RCC 7860 (cell line): ENCODE data around the gene C4orf54.

Experiments
- DNase-seq: peaks from one replicate; pipeline ENCODE4 v3.0.0-alpha.2; 2015; ENCODE audit warnings: low spot score
- FAIRE-seq: peaks from 2 replicates; lab custom pipeline; 2012; peaks lifted over from hg19 to GRCh38; lab: Jason Lieb, UNC

The C4orf54 gene

GRCh38 chr4:99625369-99625768 lies 32.3 kb downstream of the C4orf54 start:
- FAIRE-seq = no peak
- no peak for DNase-seq

- FAIRE-seq (no peak), DNase-seq (no peak)
Measured at GRCh38 chr4:99624141-99624719, 33.4 kb downstream of the C4orf54 start.

- no peak for FAIRE-seq
- DNase-seq = no peak
Measured at GRCh38 chr4:99622341-99622740, 35.3 kb downstream of the C4orf54 start.

- DNase-seq (no peak), FAIRE-seq (no peak)
Measured at GRCh38 chr4:99617374-99617773, 40.3 kb downstream of the C4orf54 start.

- FAIRE-seq (no peak), DNase-seq (no peak)
Measured at GRCh38 chr4:99615170-99615820, 42.3 kb downstream of the C4orf54 start.

- DNase-seq (no peak), FAIRE-seq (no peak)
Measured at GRCh38 chr4:99614491-99614890, 43.1 kb downstream of the C4orf54 start.

- DNase-seq = no peak
- no peak for FAIRE-seq
Measured at GRCh38 chr4:99612704-99613103, 44.9 kb downstream of the C4orf54 start.

GRCh38 chr4:99612281-99612680 lies 45.3 kb downstream of the C4orf54 start:
- no peak for FAIRE-seq
- DNase-seq = no peak

- DNase-seq (no peak), FAIRE-seq (no peak)
Measured at GRCh38 chr4:99610605-99611175, 46.9 kb downstream of the C4orf54 start.

- FAIRE-seq (no peak), DNase-seq (no peak)
Measured at GRCh38 chr4:99608417-99608816, 49.2 kb downstream of the C4orf54 start.
